ENCODE data around the gene ZNF669. TPM values are rescaled to one million over a fixed set of nuclear protein-coding genes. Genes with fewer than 3 reads are reported as not detected.

The ZNF669 gene
- polyA plus RNA-seq, 3 donors = 5.1 to 8.9 (median 8.9) TPM

DNA sequence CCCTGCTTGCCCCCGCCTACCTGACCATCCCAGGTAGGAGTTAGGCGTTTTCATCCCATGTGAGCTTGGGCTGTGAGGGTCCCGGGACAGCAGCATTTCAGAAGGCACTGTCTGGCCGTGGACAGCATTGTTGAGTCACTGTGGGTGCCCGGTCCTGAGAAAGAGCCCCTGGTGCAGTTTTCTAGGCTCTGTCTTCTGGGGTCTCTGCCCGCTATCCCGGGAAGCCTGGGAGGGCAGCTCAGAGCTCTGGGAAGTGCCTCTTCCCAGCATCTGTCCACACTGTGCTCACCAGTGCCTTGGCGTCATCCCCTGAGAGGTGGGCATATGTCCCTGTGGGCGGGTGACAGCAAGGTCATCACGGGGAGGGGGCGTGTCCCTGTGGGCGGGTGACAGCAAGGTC, 11.4 kb upstream of the ZNF669 start:
- Histone ChIP-seq H3K27ac (ENCODE audit: low read depth in 1 of 2, low read length in 2 of 2) (no peak overlapping the region), H3K9me3 (replicated peaks in 1 of 2; ENCODE audit: control insufficient read depth in 1 of 2, insufficient read depth in 1 of 2, low read length in 2 of 2) (peaks cover 4 to 10% of the 10 kb centered on the region in 2 donors), H3K27me3 (ENCODE audit: control insufficient read depth in 2 of 2, insufficient read depth in 2 of 2, low read length in 2 of 2) (peaks cover 17 to 34% of the 10 kb centered on the region in 2 donors), H3K4me1 (ENCODE audit: control insufficient read depth in 1 of 2, insufficient read depth in 2 of 2, low read length in 2 of 2) (peaks cover 12 to 18% of the 10 kb centered on the region in 2 donors), H3K9ac (ENCODE audit: insufficient read depth, low read length, poor library complexity, severe bottlenecking) (no peak overlapping the region), H3K4me2 (replicated peaks; ENCODE audit: extremely low read depth, low read length, poor library complexity, severe bottlenecking) (no peak overlapping the region), H3K36me3 (replicated peaks in 1 of 2; ENCODE audit: control insufficient read depth in 1 of 2, insufficient read depth in 2 of 2, low read length in 2 of 2) (no peaks in the 10 kb centered on the region), H3K79me2 (ENCODE audit: insufficient read depth, low read length) (no peaks in the 10 kb centered on the region), H4K20me1 (ENCODE audit: insufficient read depth, low read length) (no peaks in the 10 kb centered on the region), H3K4me3 (replicated peaks in 1 of 3; ENCODE audit: low read depth in 2 of 3, low read length in 3 of 3) (no peak overlapping the region), H2AFZ (ENCODE audit: insufficient read depth, low read depth, low read length, poor library complexity, severe bottlenecking) (no peak overlapping the region)
- TF ChIP-seq, protein P1, sequence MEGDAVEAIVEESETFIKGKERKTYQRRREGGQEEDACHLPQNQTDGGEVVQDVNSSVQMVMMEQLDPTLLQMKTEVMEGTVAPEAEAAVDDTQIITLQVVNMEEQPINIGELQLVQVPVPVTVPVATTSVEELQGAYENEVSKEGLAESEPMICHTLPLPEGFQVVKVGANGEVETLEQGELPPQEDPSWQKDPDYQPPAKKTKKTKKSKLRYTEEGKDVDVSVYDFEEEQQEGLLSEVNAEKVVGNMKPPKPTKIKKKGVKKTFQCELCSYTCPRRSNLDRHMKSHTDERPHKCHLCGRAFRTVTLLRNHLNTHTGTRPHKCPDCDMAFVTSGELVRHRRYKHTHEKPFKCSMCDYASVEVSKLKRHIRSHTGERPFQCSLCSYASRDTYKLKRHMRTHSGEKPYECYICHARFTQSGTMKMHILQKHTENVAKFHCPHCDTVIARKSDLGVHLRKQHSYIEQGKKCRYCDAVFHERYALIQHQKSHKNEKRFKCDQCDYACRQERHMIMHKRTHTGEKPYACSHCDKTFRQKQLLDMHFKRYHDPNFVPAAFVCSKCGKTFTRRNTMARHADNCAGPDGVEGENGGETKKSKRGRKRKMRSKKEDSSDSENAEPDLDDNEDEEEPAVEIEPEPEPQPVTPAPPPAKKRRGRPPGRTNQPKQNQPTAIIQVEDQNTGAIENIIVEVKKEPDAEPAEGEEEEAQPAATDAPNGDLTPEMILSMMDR (IDR thresholded peaks at IDR 0.05) = no peak
- Mint-ChIP-seq H3K27ac (no peak overlapping the region), H3K27me3 (ENCODE audit: low read depth in 3 of 3) (peaks cover 30 to 41% (median 37%) of the 10 kb centered on the region in 3 donors), H3K4me3 (no peak overlapping the region), H3K36me3 (peaks cover 4% of the 10 kb centered on the region in 2 donors), H3K4me1 (peaks cover 9% of the 10 kb centered on the region), H3K9me3 (peaks cover 0 to 19% (median 9%) of the 10 kb centered on the region in 7 donors)
- intact Hi-C loops (cut with micrococcal nuclease) = no loop called here
- DNase-seq = no peak
- 90% methylated on average over 7 of the region's 12 CpGs for WGBS (ENCODE audit: insufficient coverage)

DNA sequence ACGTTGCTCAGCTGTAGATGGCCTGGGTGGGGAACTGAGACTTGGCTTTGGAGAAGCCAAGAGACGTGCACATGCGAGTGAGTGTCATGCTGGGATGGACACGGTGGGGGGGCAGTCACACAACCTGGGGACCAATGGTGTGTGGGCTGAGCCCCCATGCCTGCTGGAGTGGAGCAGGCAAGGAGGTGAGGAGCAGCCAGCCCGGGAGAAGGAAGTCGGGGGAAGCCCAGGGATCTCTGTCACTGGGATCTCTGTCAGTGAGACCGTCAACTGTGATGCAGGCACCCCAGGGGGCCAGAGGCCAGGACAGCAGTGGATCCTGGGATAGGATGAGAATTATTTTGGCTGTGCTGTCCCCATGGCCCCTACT, 11.0 kb upstream of the ZNF669 start:
- Histone ChIP-seq H3K9me3 (replicated peaks in 1 of 2; ENCODE audit: control insufficient read depth in 1 of 2, insufficient read depth in 1 of 2, low read length in 2 of 2) (peaks cover 4 to 13% of the 10 kb centered on the region in 2 donors), H3K4me1 (ENCODE audit: control insufficient read depth in 1 of 2, insufficient read depth in 2 of 2, low read length in 2 of 2) (peaks cover 12 to 18% of the 10 kb centered on the region in 2 donors), H3K79me2 (ENCODE audit: insufficient read depth, low read length) (no peaks in the 10 kb centered on the region), H3K9ac (ENCODE audit: insufficient read depth, low read length, poor library complexity, severe bottlenecking) (no peak overlapping the region), H4K20me1 (ENCODE audit: insufficient read depth, low read length) (no peaks in the 10 kb centered on the region), H2AFZ (ENCODE audit: insufficient read depth, low read depth, low read length, poor library complexity, severe bottlenecking) (no peak overlapping the region), H3K36me3 (replicated peaks in 1 of 2; ENCODE audit: control insufficient read depth in 1 of 2, insufficient read depth in 2 of 2, low read length in 2 of 2) (no peaks in the 10 kb centered on the region), H3K27me3 (ENCODE audit: control insufficient read depth in 2 of 2, insufficient read depth in 2 of 2, low read length in 2 of 2) (peaks cover 18 to 38% of the 10 kb centered on the region in 2 donors), H3K4me2 (replicated peaks; ENCODE audit: extremely low read depth, low read length, poor library complexity, severe bottlenecking) (no peak overlapping the region), H3K4me3 (replicated peaks in 1 of 3; ENCODE audit: low read depth in 2 of 3, low read length in 3 of 3) (no peak overlapping the region), H3K27ac (ENCODE audit: low read depth in 1 of 2, low read length in 2 of 2) (no peak overlapping the region)
- Mint-ChIP-seq H3K4me1 (peaks cover 10% of the 10 kb centered on the region), H3K27me3 (ENCODE audit: low read depth in 3 of 3) (peaks cover 34 to 45% (median 42%) of the 10 kb centered on the region in 3 donors), H3K9me3 (peaks cover 0 to 20% (median 11%) of the 10 kb centered on the region in 7 donors), H3K4me3 (no peak overlapping the region), H3K36me3 (peaks cover 4 to 5% of the 10 kb centered on the region in 2 donors), H3K27ac (no peak overlapping the region)
- no peak for DNase-seq
- 65% methylated on average over 6 of the region's 7 CpGs for WGBS (ENCODE audit: insufficient coverage)
- TF ChIP-seq, protein P1 (IDR thresholded peaks at IDR 0.05) = no peak
- intact Hi-C loops (cut with micrococcal nuclease) = no loop called here
